ENCODE results near the gene SAA1. TPM values are rescaled to one million over a fixed set of nuclear protein-coding genes. Genes with fewer than 3 reads are reported as not detected.
"Not testable (repeated sequence)": the region's sequence is repeated elsewhere in the genome, so short reads cannot be mapped to it uniquely, and the experiment has no call there.

Gene SAA1
- total and polyA plus RNA-seq, 2 donors = 19.0 to 1,843 TPM

GRCh38 chr11:18253233-18253632, 12.8 kb upstream of the SAA1 start:
- WGBS = 95% methylated on average over 3 of the region's 3 CpGs
- H3K4me3 ChIP-seq (ENCODE audit: low read length in 2 of 2) = no peak overlapping the region
- no peaks in the 10 kb centered on the region for H3K36me3 ChIP-seq (ENCODE audit: control insufficient read depth in 2 of 2, insufficient read depth in 2 of 2, low read length in 1 of 2)
- H3K9me3 ChIP-seq (ENCODE audit: control insufficient read depth in 2 of 2, insufficient read depth in 1 of 2, low read length in 1 of 2) = no peaks in the 10 kb centered on the region
- H3K4me1 ChIP-seq (ENCODE audit: control insufficient read depth in 2 of 2, insufficient read depth in 2 of 2, low read length in 2 of 2) = no peaks in the 10 kb centered on the region
- DNase-seq (ENCODE audit: low read depth in 6 of 9, low spot score in 9 of 9) = no peak
- H3K27me3 ChIP-seq (ENCODE audit: control insufficient read depth in 2 of 2, insufficient read depth in 1 of 2, low read length in 1 of 2) = peaks cover 2% of the 10 kb centered on the region in 2 donors
- no peak overlapping the region for H3K27ac ChIP-seq (ENCODE audit: low read depth in 1 of 2, low read length in 1 of 2)

GRCh38 chr11:18253778-18254338, 12.2 kb upstream of the SAA1 start:
- no peak overlapping the region for H3K27ac ChIP-seq (ENCODE audit: low read depth in 1 of 2, low read length in 1 of 2)
- no peak for DNase-seq (ENCODE audit: low read depth in 6 of 9, low spot score in 9 of 9)
- peaks cover 2% of the 10 kb centered on the region in 2 donors for H3K27me3 ChIP-seq (ENCODE audit: control insufficient read depth in 2 of 2, insufficient read depth in 1 of 2, low read length in 1 of 2)
- no peaks in the 10 kb centered on the region for H3K36me3 ChIP-seq (ENCODE audit: control insufficient read depth in 2 of 2, insufficient read depth in 2 of 2, low read length in 1 of 2)
- H3K9me3 ChIP-seq (ENCODE audit: control insufficient read depth in 2 of 2, insufficient read depth in 1 of 2, low read length in 1 of 2) = no peaks in the 10 kb centered on the region
- H3K4me1 ChIP-seq (ENCODE audit: control insufficient read depth in 2 of 2, insufficient read depth in 2 of 2, low read length in 2 of 2) = no peaks in the 10 kb centered on the region
- WGBS = 86% methylated on average over 11 of the region's 11 CpGs
- no peak overlapping the region for H3K4me3 ChIP-seq (ENCODE audit: low read length in 2 of 2)

GRCh38 chr11:18254781-18255361, 11.2 kb upstream of the SAA1 start:
- Histone ChIP-seq H3K36me3 (ENCODE audit: control insufficient read depth in 2 of 2, insufficient read depth in 2 of 2, low read length in 1 of 2) (no peaks in the 10 kb centered on the region), H3K27ac (ENCODE audit: low read depth in 1 of 2, low read length in 1 of 2) (no peak overlapping the region), H3K9me3 (ENCODE audit: control insufficient read depth in 2 of 2, insufficient read depth in 1 of 2, low read length in 1 of 2) (no peaks in the 10 kb centered on the region), H3K4me1 (ENCODE audit: control insufficient read depth in 2 of 2, insufficient read depth in 2 of 2, low read length in 2 of 2) (no peaks in the 10 kb centered on the region), H3K4me3 (ENCODE audit: low read length in 2 of 2) (no peak overlapping the region), H3K27me3 (ENCODE audit: control insufficient read depth in 2 of 2, insufficient read depth in 1 of 2, low read length in 1 of 2) (peaks cover 2% of the 10 kb centered on the region in 2 donors)
- DNase-seq (ENCODE audit: low read depth in 6 of 9, low spot score in 9 of 9) = no peak
- 81% methylated on average over 2 of the region's 2 CpGs for WGBS

GRCh38 chr11:18259259-18259658, 6.8 kb upstream of the SAA1 start:
- Histone ChIP-seq H3K9me3 (ENCODE audit: control insufficient read depth in 2 of 2, insufficient read depth in 1 of 2, low read length in 1 of 2) (no peaks in the 10 kb centered on the region), H3K36me3 (ENCODE audit: control insufficient read depth in 2 of 2, insufficient read depth in 2 of 2, low read length in 1 of 2) (no peaks in the 10 kb centered on the region), H3K27ac (ENCODE audit: low read depth in 1 of 2, low read length in 1 of 2) (no peak overlapping the region), H3K4me3 (ENCODE audit: low read length in 2 of 2) (no peak overlapping the region), H3K4me1 (ENCODE audit: control insufficient read depth in 2 of 2, insufficient read depth in 2 of 2, low read length in 2 of 2) (no peaks in the 10 kb centered on the region), H3K27me3 (ENCODE audit: control insufficient read depth in 2 of 2, insufficient read depth in 1 of 2, low read length in 1 of 2) (peaks cover 0 to 2% of the 10 kb centered on the region in 2 donors)
- no peak for DNase-seq (ENCODE audit: low read depth in 6 of 9, low spot score in 9 of 9)

- peaks cover 0 to 2% of the 10 kb centered on the region in 2 donors for H3K27me3 ChIP-seq (ENCODE audit: control insufficient read depth in 2 of 2, insufficient read depth in 1 of 2, low read length in 1 of 2)
- no peak overlapping the region for H3K4me3 ChIP-seq (ENCODE audit: low read length in 2 of 2)
- no peak for DNase-seq (ENCODE audit: low read depth in 6 of 9, low spot score in 9 of 9)
- H3K27ac ChIP-seq (ENCODE audit: low read depth in 1 of 2, low read length in 1 of 2) = no peak overlapping the region
- 97% methylated on average over 14 of the region's 14 CpGs for WGBS
- H3K9me3 ChIP-seq (ENCODE audit: control insufficient read depth in 2 of 2, insufficient read depth in 1 of 2, low read length in 1 of 2) = no peaks in the 10 kb centered on the region
- no peaks in the 10 kb centered on the region for H3K4me1 ChIP-seq (ENCODE audit: control insufficient read depth in 2 of 2, insufficient read depth in 2 of 2, low read length in 2 of 2)
- no peaks in the 10 kb centered on the region for H3K36me3 ChIP-seq (ENCODE audit: control insufficient read depth in 2 of 2, insufficient read depth in 2 of 2, low read length in 1 of 2)
These were observed 4.3 kb upstream of the SAA1 start for GRCh38 chr11:18261721-18262120.

- 80% methylated on average over 8 of the region's 8 CpGs for WGBS
- H3K36me3 ChIP-seq (ENCODE audit: control insufficient read depth in 2 of 2, insufficient read depth in 2 of 2, low read length in 1 of 2); H3K4me3 ChIP-seq (ENCODE audit: low read length in 2 of 2); H3K27me3 ChIP-seq (ENCODE audit: control insufficient read depth in 2 of 2, insufficient read depth in 1 of 2, low read length in 1 of 2); DNase-seq (ENCODE audit: low read depth in 6 of 9, low spot score in 9 of 9); H3K9me3 ChIP-seq (ENCODE audit: control insufficient read depth in 2 of 2, insufficient read depth in 1 of 2, low read length in 1 of 2); H3K4me1 ChIP-seq (ENCODE audit: control insufficient read depth in 2 of 2, insufficient read depth in 2 of 2, low read length in 2 of 2); H3K27ac ChIP-seq (ENCODE audit: low read depth in 1 of 2, low read length in 1 of 2): not testable (repeated sequence)
These were observed 3.2 kb upstream of the SAA1 start for GRCh38 chr11:18262681-18263350.

GRCh38 chr11:18264035-18264434, 2.0 kb upstream of the SAA1 start:
- Histone ChIP-seq H3K27me3 (ENCODE audit: control insufficient read depth in 2 of 2, insufficient read depth in 1 of 2, low read length in 1 of 2) (no peaks in the 10 kb centered on the region), H3K4me1 (ENCODE audit: control insufficient read depth in 2 of 2, insufficient read depth in 2 of 2, low read length in 2 of 2) (no peaks in the 10 kb centered on the region), H3K4me3 (ENCODE audit: low read length in 2 of 2) (no peak overlapping the region), H3K9me3 (ENCODE audit: control insufficient read depth in 2 of 2, insufficient read depth in 1 of 2, low read length in 1 of 2) (no peaks in the 10 kb centered on the region), H3K27ac (ENCODE audit: low read depth in 1 of 2, low read length in 1 of 2) (no peak overlapping the region), H3K36me3 (ENCODE audit: control insufficient read depth in 2 of 2, insufficient read depth in 2 of 2, low read length in 1 of 2) (no peaks in the 10 kb centered on the region)
- WGBS = 87% methylated on average over 4 of the region's 4 CpGs
- DNase-seq (ENCODE audit: low read depth in 6 of 9, low spot score in 9 of 9) = no peak

GRCh38 chr11:18264677-18265555, 1.1 kb upstream of the SAA1 start:
- Histone ChIP-seq H3K9me3 (ENCODE audit: control insufficient read depth in 2 of 2, insufficient read depth in 1 of 2, low read length in 1 of 2) (no peaks in the 10 kb centered on the region), H3K4me3 (ENCODE audit: low read length in 2 of 2) (no peak overlapping the region), H3K27me3 (ENCODE audit: control insufficient read depth in 2 of 2, insufficient read depth in 1 of 2, low read length in 1 of 2) (no peaks in the 10 kb centered on the region), H3K4me1 (ENCODE audit: control insufficient read depth in 2 of 2, insufficient read depth in 2 of 2, low read length in 2 of 2) (no peaks in the 10 kb centered on the region), H3K27ac (ENCODE audit: low read depth in 1 of 2, low read length in 1 of 2) (no peak overlapping the region), H3K36me3 (ENCODE audit: control insufficient read depth in 2 of 2, insufficient read depth in 2 of 2, low read length in 1 of 2) (no peaks in the 10 kb centered on the region)
- WGBS = 41% methylated on average over 1 of the region's 1 CpG
- no peak for DNase-seq (ENCODE audit: low read depth in 6 of 9, low spot score in 9 of 9)

Data from thymus (tissue), 11 donors.